GM19372 (cell line): Measurements from ENCODE around the gene CDC7.

Experiments used
- ATAC-seq: cut with Tn5 transposase; IDR thresholded peaks from one replicate; pipeline ENCODE4 v1.9.1; 2021; ENCODE audit warnings: mild to moderate bottlenecking, low read depth, moderate library complexity; ENCODE audit not compliant: unreplicated experiment

CDC7 gene

GRCh38 chr1:91569411-91570119, 68.9 kb downstream of the CDC7 start:
- ATAC-seq, result no peak

DNA sequence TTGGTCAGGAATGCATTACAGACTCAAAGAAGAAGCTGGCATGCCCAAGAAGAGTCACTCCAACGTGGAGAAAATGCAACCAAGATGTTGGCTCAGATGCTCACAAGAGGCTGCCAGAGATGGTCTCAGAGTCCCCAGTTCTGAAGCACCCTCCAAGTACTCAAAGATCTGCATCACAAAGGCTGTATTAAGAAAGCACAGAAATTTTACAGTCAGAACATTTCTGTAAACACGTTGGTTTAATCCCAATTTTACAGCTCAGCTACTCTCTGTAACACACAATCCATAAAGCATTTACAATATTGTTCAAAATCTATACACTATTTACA, 69.4 kb downstream of the CDC7 start:
- no peak for ATAC-seq

DNA sequence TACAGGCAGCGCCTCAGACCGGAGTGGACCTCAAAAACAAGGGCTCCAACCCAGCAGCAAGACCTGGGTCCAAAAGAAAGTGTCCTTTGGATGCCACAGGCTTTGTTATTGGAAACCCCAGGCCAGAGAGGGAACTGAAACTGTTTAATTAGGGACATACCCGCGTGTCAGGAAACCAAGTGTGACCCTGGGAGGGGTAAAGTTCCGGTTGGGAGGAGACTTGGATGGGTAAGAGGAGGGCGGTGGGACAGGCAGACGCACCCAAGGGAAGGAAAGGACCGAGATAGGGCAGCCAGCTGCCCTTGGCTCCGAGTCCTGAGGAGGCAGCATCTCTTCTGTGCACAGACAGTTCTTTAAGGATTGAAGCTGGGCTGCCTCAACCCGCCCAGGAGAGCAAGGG, 71.4 kb downstream of the CDC7 start:
- ATAC-seq, result peak; percentile 85
